IMR-90 (cell line): Measurements from ENCODE around the gene CLRN1. TPM values are rescaled to one million over a fixed set of nuclear protein-coding genes. Genes with fewer than 3 reads are reported as not detected.

ENCODE experiments used
- ATAC-seq: fragments of 200-7000 bp; cut with Tn5 transposase; 2 replicates; pipeline ENCODE4 v1.9.1; 2020; ENCODE audit warnings: low read depth, mild to moderate bottlenecking, moderate library complexity
- BruUV-seq: library from RNA; stranded (reverse); fragments of 400-500 nt; replicated peaks from 2 replicates; lab custom pipeline; 2021; lab: Mats Ljungman, UMichigan
- CTCF ChIA-PET: fragments of 300-600 bp; formaldehyde crosslinking; extraction: SDS; loops from one replicate; lab custom pipeline; 2021; ENCODE audit warnings: antibody characterized with exemption; lab: Yijun Ruan, JAX
- POLR2A ChIA-PET: fragments of 300-600 bp; sonication (Branson Sonifier 250); formaldehyde crosslinking; loops from one replicate; lab custom pipeline; 2022; ENCODE audit warnings: antibody characterized with exemption; ENCODE audit not compliant: unreplicated experiment; lab: Charles Lee
- DNase-seq: peaks from one replicate; pipeline ENCODE4 v3.0.0; 2013
- H2AFZ ChIP-seq: replicated peaks from 2 replicates; pipeline ENCODE3; 2013; ENCODE audit warnings: low read length, mild to moderate bottlenecking; ENCODE audit not compliant: poor library complexity
- H2AK5ac ChIP-seq: 2 replicates; pipeline ENCODE4 v1.6.1; 2013; ENCODE audit warnings: low read depth, low read length, inconsistent platforms
- H2AK9ac ChIP-seq: replicated peaks from 2 replicates; pipeline ENCODE3; 2013; ENCODE audit warnings: mild to moderate bottlenecking, low read depth, low read length, moderate library complexity; ENCODE audit not compliant: poor library complexity
- H2BK120ac ChIP-seq: 2 replicates; pipeline ENCODE4 v1.6.1; 2013; ENCODE audit warnings: low read depth, low read length, inconsistent platforms
- H2BK15ac ChIP-seq: 3 replicates; pipeline ENCODE4 v1.6.1; 2013; ENCODE audit warnings: low read depth, low read length, inconsistent platforms
- H2BK20ac ChIP-seq: 2 replicates; pipeline ENCODE4 v1.6.1; 2013; ENCODE audit warnings: low read depth, mild to moderate bottlenecking, inconsistent platforms, low read length, moderate library complexity
- H2BK5ac ChIP-seq: 2 replicates; pipeline ENCODE4 v1.6.1; 2013; ENCODE audit warnings: mild to moderate bottlenecking, low read depth, low read length, inconsistent platforms; ENCODE audit not compliant: poor library complexity, severe bottlenecking
- H3K14ac ChIP-seq: replicated peaks from 2 replicates; pipeline ENCODE4 v1.6.1; 2013; ENCODE audit warnings: low read depth, low read length, inconsistent platforms
- H3K18ac ChIP-seq: 2 replicates; pipeline ENCODE4 v1.6.1; 2013; ENCODE audit warnings: low read depth, low read length, control low read depth
- H3K23ac ChIP-seq: 2 replicates; pipeline ENCODE4 v1.6.1; 2013; ENCODE audit warnings: low read depth, low read length, inconsistent platforms
- H3K27ac ChIP-seq: 2 replicates; pipeline ENCODE4 v1.5.1; 2013; ENCODE audit warnings: mild to moderate bottlenecking, control low read depth, low read length; ENCODE audit not compliant: insufficient read depth
- H3K27me3 ChIP-seq: 2 replicates; pipeline ENCODE4 v1.6.1; 2013; ENCODE audit warnings: low read length; ENCODE audit not compliant: control insufficient read depth, insufficient read depth
- H3K36me3 ChIP-seq: 2 replicates; pipeline ENCODE4 v1.6.1; 2013; ENCODE audit warnings: low read length, mixed read lengths; ENCODE audit not compliant: control insufficient read depth, insufficient read depth
- H3K4ac ChIP-seq: 2 replicates; pipeline ENCODE4 v1.6.1; 2013; ENCODE audit warnings: low read depth, low read length, inconsistent platforms
- H3K4me1 ChIP-seq: 2 replicates; pipeline ENCODE4 v1.6.1; 2013; ENCODE audit warnings: low read length, mixed read lengths; ENCODE audit not compliant: control insufficient read depth, insufficient read depth
- H3K4me2 ChIP-seq: 2 replicates; pipeline ENCODE4 v1.6.1; 2013; ENCODE audit warnings: low read depth, mild to moderate bottlenecking, control low read depth, low read length, moderate library complexity
- H3K4me3 ChIP-seq: 2 replicates; pipeline ENCODE4 v1.5.1; 2013; ENCODE audit warnings: low read depth, mild to moderate bottlenecking, control low read depth, low read length, moderate library complexity; ENCODE audit not compliant: insufficient read depth
- H3K56ac ChIP-seq: 2 replicates; pipeline ENCODE4 v1.6.1; 2013; ENCODE audit warnings: low read length, inconsistent platforms; ENCODE audit not compliant: insufficient read depth; ENCODE audit errors: extremely low read depth
- H3K79me1 ChIP-seq, 2 experiments: 2 replicates each; pipeline ENCODE4 v1.6.1; 2013; ENCODE audit warnings: low read length in 2 of 2, inconsistent platforms in 1 of 2, low read depth in 1 of 2
- H3K9ac ChIP-seq: 2 replicates; pipeline ENCODE4 v1.6.1; 2013; ENCODE audit warnings: low read depth, low read length, control low read depth
- H3K9me1 ChIP-seq: 2 replicates; pipeline ENCODE4 v1.6.1; 2013; ENCODE audit warnings: low read length, inconsistent platforms; ENCODE audit not compliant: insufficient read depth
- H3K9me3 ChIP-seq: 2 replicates; pipeline ENCODE4 v1.6.1; 2013; ENCODE audit warnings: low read length; ENCODE audit not compliant: control insufficient read depth, insufficient read depth
- H4K20me1 ChIP-seq: 2 replicates; pipeline ENCODE4 v1.6.1; 2013; ENCODE audit warnings: low read length, inconsistent platforms; ENCODE audit not compliant: insufficient read depth
- H4K5ac ChIP-seq: 2 replicates; pipeline ENCODE4 v1.6.1; 2013; ENCODE audit warnings: mild to moderate bottlenecking, low read depth, low read length, control low read depth
- H4K8ac ChIP-seq, 2 experiments: 2 replicates each; pipeline ENCODE4 v1.6.1; 2013; ENCODE audit warnings: low read depth in 2 of 2, low read length in 2 of 2, control low read depth in 1 of 2, inconsistent platforms in 1 of 2
- H4K91ac ChIP-seq: 2 replicates; pipeline ENCODE4 v1.6.1; 2013; ENCODE audit warnings: low read depth, low read length, inconsistent platforms; ENCODE audit not compliant: insufficient read depth
- ELK1 ChIP-seq: fragments of 150-350 bp; IDR thresholded peaks from 2 replicates; pipeline ENCODE4 v1.6.1; 2016; ENCODE audit warnings: low read depth, mild to moderate bottlenecking, low read length, moderate library complexity, borderline replicate concordance
- MXI1 ChIP-seq: IDR thresholded peaks from 2 replicates; pipeline ENCODE4 v1.6.1; 2012; ENCODE audit warnings: low read depth, mild to moderate bottlenecking, low read length, moderate library complexity, borderline replicate concordance
- WGBS, 2 experiments: methylation state at CpG; one replicate each; pipeline versions ENCODE4 v1.1.5 to v1.1.7; 2013; ENCODE audit warnings: missing lambda C conversion rate in 2 of 2; ENCODE audit not compliant: insufficient read length in 1 of 2; ENCODE audit errors: extremely low coverage in 2 of 2; 5-methylcytosine and 5-hydroxymethylcytosine counted together
- dilution Hi-C: fragments of 300-500 bp; cut with HindIII; formaldehyde crosslinking; loops from one replicate; pipeline ENCODE4 v1.14.3; 2018; ENCODE audit warnings: low sequenced_read_pairs; ENCODE audit not compliant: unreplicated experiment
- in situ Hi-C: fragments of 300-500 bp; cut with MboI; formaldehyde crosslinking; loops from 3 replicates; pipeline ENCODE4 v1.14.3; 2019; ENCODE audit warnings: low sequenced_read_pairs, inconsistent platforms, mixed read lengths
- intact Hi-C: fragments of 100-400 bp; cut with micrococcal nuclease; formaldehyde crosslinking; loops from 2 replicates; pipeline ENCODE4 v1.10.0; 2022
- polyA plus RNA-seq, 3 experiments: library from polyadenylated mRNA; depleted of rRNA; stranded (reverse); fragments of >200 nt; gene quantifications; 2 replicates each; pipeline ENCODE4 v1.2.3, GENCODE V29; 2012; ENCODE audit warnings: low replicate concordance in 1 of 3
- total RNA-seq: library from RNA; depleted of rRNA; stranded (reverse); fragments of >200 nt; gene quantifications from 2 replicates; pipeline ENCODE4 v1.2.3, GENCODE V29; 2012

CLRN1 gene
- total and polyA plus RNA-seq, 2 of the 4 experiments (the other 2 are of a cell fraction), result not detected

- Histone ChIP-seq H2AK9ac (no peak overlapping the region), H3K9ac (no peak overlapping the region), H2BK5ac (no peak overlapping the region), H3K79me1 (no peaks in the 10 kb centered on the region), H3K36me3 (no peaks in the 10 kb centered on the region), H3K18ac (no peak overlapping the region), H3K23ac (no peak overlapping the region), H3K27ac (no peak overlapping the region), H4K91ac (no peak overlapping the region), H2AK5ac (no peak overlapping the region), H3K4ac (no peak overlapping the region), H2BK20ac (no peak overlapping the region), H3K4me3 (no peak overlapping the region), H3K27me3 (peaks cover 11% of the 10 kb centered on the region), H4K5ac (no peak overlapping the region), H2BK120ac (no peak overlapping the region), H2BK15ac (no peak overlapping the region), H2AFZ (no peak overlapping the region), H3K56ac (no peak overlapping the region), H3K9me3 (no peaks in the 10 kb centered on the region), H3K14ac (no peak overlapping the region), H4K20me1 (no peaks in the 10 kb centered on the region), H3K4me2 (no peak overlapping the region), H3K4me1 (no peaks in the 10 kb centered on the region), H3K9me1 (no peaks in the 10 kb centered on the region), H4K8ac (no peak overlapping the region)
- in situ Hi-C loops (loop anchor here (10.0 kb wide), 1 partner anchor 129 kb away; no protein-coding TSS in a partner anchor), intact Hi-C loops (no loop called here), dilution Hi-C loops (no loop called here)
- no TSS peak for BruUV-seq
- 0% methylated on average over 1 of the region's 3 CpGs; no CpG with 5 or more reads in 1 of the 2 experiments for WGBS, 2 experiments
- TF ChIP-seq MXI1 (no peak), ELK1 (no peak)
- ChIA-PET CTCF (no interaction called here), POLR2A (no interaction called here)
- no peak for ATAC-seq
- DNase-seq, result no peak
Observed at GRCh38 chr3:151015767-151016477, 43.4 kb upstream of the CLRN1 start.
